HCT116 (cell line): Measurements from ENCODE around the gene DGCR8. TPM values are rescaled to one million over a fixed set of nuclear protein-coding genes. Genes with fewer than 3 reads are reported as not detected.

Experiments
- ATAC-seq: fragments of 200-7000 bp; cut with Tn5 transposase; 2 replicates; pipeline ENCODE4 v1.9.1; 2020; ENCODE audit warnings: mild to moderate bottlenecking, moderate library complexity
- BruUV-seq: library from RNA; stranded (reverse); fragments of 400-500 nt; replicated peaks from 2 replicates; lab custom pipeline; 2021; lab: Mats Ljungman, UMichigan
- CTCF ChIA-PET: fragments of 300-600 bp; sonication (Branson Sonifier 250); formaldehyde crosslinking; loops from one replicate; lab custom pipeline; 2021; ENCODE audit warnings: antibody characterized with exemption; lab: Charles Lee
- POLR2A ChIA-PET: fragments of 300-600, 350-600 bp; sonication (Branson Sonifier 250); formaldehyde crosslinking; loops from one replicate; lab custom pipeline; 2021; ENCODE audit warnings: antibody characterized with exemption; lab: Charles Lee
- RAD21 ChIA-PET, 2 experiments: fragments of 300-600 bp; sonication (Branson Sonifier 250); formaldehyde crosslinking; loops; one replicate each; lab custom pipeline; 2023; ENCODE audit warnings: low total read pairs in 2 of 2; ENCODE audit not compliant: uncharacterized antibody in 2 of 2, unreplicated experiment in 2 of 2, low non-redundant PET in 1 of 2; lab: Charles Lee
- DNase-seq: peaks from one replicate; pipeline ENCODE4 v3.0.0-alpha.2; 2010; ENCODE audit warnings: low read depth, low spot score
- H2AFZ ChIP-seq: fragments of 200-600 bp; shearing (Covaris generic), sonication (generic); 2 replicates; pipeline ENCODE4 v1.6.1; 2017; ENCODE audit warnings: low read depth, mixed run types, mixed read lengths, antibody characterized with exemption, low read length; ENCODE audit not compliant: poor library complexity, severe bottlenecking
- H3K27ac ChIP-seq: 2 replicates; pipeline ENCODE4 v1.5.1; 2012; ENCODE audit warnings: low read depth, low read length
- H3K27me3 ChIP-seq: fragments of 200-600 bp; sonication (generic); 2 replicates; pipeline ENCODE4 v1.6.1; 2016; ENCODE audit warnings: mixed run types, low read length, mixed read lengths; ENCODE audit not compliant: insufficient read depth
- H3K36me3 ChIP-seq, 2 experiments: fragments of 200-500 bp in 1 of 2; fragments of 200-600 bp in 1 of 2; sonication (Bioruptor generic) in 1 of 2; sonication (generic) in 1 of 2; 2 replicates each; pipeline versions ENCODE4 v1.5.1 to v1.6.1; 2014 to 2016; ENCODE audit warnings: low read length in 2 of 2, inconsistent platforms in 1 of 2, mixed read lengths in 1 of 2, mixed run types in 1 of 2; ENCODE audit not compliant: insufficient read depth in 2 of 2, control insufficient read depth in 1 of 2
- H3K4me1 ChIP-seq, 2 experiments: fragments of 200-600 bp in 1 of 2; sonication (generic) in 1 of 2; 2 replicates each; pipeline versions ENCODE4 v1.5.1 to v1.6.1; 2012 to 2017; ENCODE audit warnings: low read length in 2 of 2, inconsistent platforms in 1 of 2, mild to moderate bottlenecking in 1 of 2, mixed read lengths in 1 of 2, mixed run types in 1 of 2, moderate library complexity in 1 of 2; ENCODE audit not compliant: insufficient read depth in 2 of 2, control insufficient read depth in 1 of 2
- H3K4me2 ChIP-seq: fragments of 200-600 bp; sonication (generic); 2 replicates; pipeline ENCODE4 v1.6.1; 2017; ENCODE audit warnings: mixed run types, low read length, mixed read lengths
- H3K4me3 ChIP-seq, 2 experiments: fragments of 200-600 bp in 1 of 2; sonication (generic) in 1 of 2; replicated peaks in 1 of 2; 2 replicates each; pipeline ENCODE4 v1.5.1; 2011 to 2016; ENCODE audit warnings: low read length in 2 of 2, control low read depth in 1 of 2, low read depth in 1 of 2, mild to moderate bottlenecking in 1 of 2, mixed read lengths in 1 of 2, mixed run types in 1 of 2
- H3K79me2 ChIP-seq: fragments of 200-600 bp; sonication (generic); 2 replicates; pipeline ENCODE4 v1.6.1; 2017; ENCODE audit warnings: mild to moderate bottlenecking, mixed run types, low read length, moderate library complexity, mixed read lengths; ENCODE audit not compliant: insufficient read depth
- H3K9ac ChIP-seq: fragments of 200-600 bp; sonication (generic); 2 replicates; pipeline ENCODE4 v1.6.1; 2016; ENCODE audit warnings: low read length, mixed read lengths
- H3K9me2 ChIP-seq: fragments of 200-600 bp; sonication (generic), shearing (Covaris generic); 2 replicates; pipeline ENCODE4 v1.6.1; 2017; ENCODE audit warnings: mixed run types, mild to moderate bottlenecking, moderate library complexity; ENCODE audit not compliant: insufficient read depth
- H3K9me3 ChIP-seq, 2 experiments: fragments of 200-500 bp in 1 of 2; fragments of 200-600 bp in 1 of 2; sonication (Bioruptor generic) in 1 of 2; sonication (generic) in 1 of 2; 2 replicates each; pipeline ENCODE4 v1.6.1; 2014 to 2017; ENCODE audit warnings: low read length in 2 of 2, mixed read lengths in 2 of 2, inconsistent platforms in 1 of 2, low read depth in 1 of 2, mild to moderate bottlenecking in 1 of 2, mixed run types in 1 of 2, moderate library complexity in 1 of 2; ENCODE audit not compliant: control insufficient read depth in 1 of 2, insufficient read depth in 1 of 2
- H4K20me1 ChIP-seq: fragments of 200-600 bp; sonication (generic), shearing (Covaris generic); 2 replicates; pipeline ENCODE4 v1.6.1; 2017; ENCODE audit warnings: mixed run types, mild to moderate bottlenecking, moderate library complexity; ENCODE audit not compliant: insufficient read depth
- ATF3 ChIP-seq: IDR thresholded peaks from 2 replicates; pipeline ENCODE4 v1.6.1; 2012
- CBX3 ChIP-seq: IDR thresholded peaks from 2 replicates; pipeline ENCODE4 v1.6.1; 2012; ENCODE audit warnings: low read depth
- CEBPB ChIP-seq: IDR thresholded peaks from 2 replicates; pipeline ENCODE4 v1.6.1; 2012; ENCODE audit warnings: low read depth
- CTCF ChIP-seq, 3 experiments: fragments of 200-600 bp in 1 of 3; sonication (generic) in 1 of 3; IDR thresholded peaks in 2 of 3; conservative IDR thresholded peaks in 1 of 3; 2 replicates each; pipeline ENCODE4 v1.5.1; 2012 to 2017; ENCODE audit warnings: low read depth in 2 of 3, low read length in 2 of 3, antibody characterized with exemption in 1 of 3, borderline replicate concordance in 1 of 3, control low read depth in 1 of 3, mild to moderate bottlenecking in 1 of 3, mixed read lengths in 1 of 3, mixed run types in 1 of 3, moderate library complexity in 1 of 3; ENCODE audit not compliant: insufficient read depth in 1 of 3
- ELF1 ChIP-seq: IDR thresholded peaks from 2 replicates; pipeline ENCODE4 v1.6.1; 2012; ENCODE audit warnings: low read depth, borderline replicate concordance
- EZH2 ChIP-seq: fragments of 200-600 bp; sonication (generic); IDR thresholded peaks from 2 replicates; pipeline ENCODE4 v1.6.1; 2017; ENCODE audit warnings: antibody characterized with exemption, mixed run types
- EZH2phosphoT487 ChIP-seq: fragments of 200-600 bp; IDR thresholded peaks from 2 replicates; pipeline ENCODE4 v1.6.1; 2018; ENCODE audit warnings: antibody characterized with exemption, borderline replicate concordance
- FOSL1 ChIP-seq: IDR thresholded peaks from 2 replicates; pipeline ENCODE4 v1.6.1; 2012; ENCODE audit warnings: low read depth
- JUND ChIP-seq: IDR thresholded peaks from 2 replicates; pipeline ENCODE4 v1.6.1; 2012
- POLR2A ChIP-seq: IDR thresholded peaks from 2 replicates; pipeline ENCODE4 v1.7.0; 2011; ENCODE audit warnings: borderline replicate concordance; ENCODE audit not compliant: insufficient read depth, insufficient read length; ENCODE audit errors: extremely low read depth
- POLR2AphosphoS5 ChIP-seq: IDR thresholded peaks from 2 replicates; pipeline ENCODE4 v1.6.1; 2011; ENCODE audit warnings: mild to moderate bottlenecking, low read depth, low read length, moderate library complexity
- RAD21 ChIP-seq: IDR thresholded peaks from 2 replicates; pipeline ENCODE4 v1.6.1; 2012; ENCODE audit warnings: low read depth, mild to moderate bottlenecking
- SIN3A ChIP-seq: IDR thresholded peaks from 2 replicates; pipeline ENCODE4 v1.6.1; 2012; ENCODE audit warnings: low read depth
- SP1 ChIP-seq: IDR thresholded peaks from 2 replicates; pipeline ENCODE4 v1.6.1; 2012; ENCODE audit warnings: low read depth
- ZFX ChIP-seq: fragments of 450-650 bp; IDR thresholded peaks from 2 replicates; pipeline ENCODE4 v1.6.1; 2017
- ZNF274 ChIP-seq: fragments of 200-500 bp; sonication (Bioruptor generic); IDR thresholded peaks from 2 replicates; pipeline ENCODE4 v1.6.1; 2014; ENCODE audit warnings: mild to moderate bottlenecking, low read depth, low read length, inconsistent platforms
- intact Hi-C: fragments of 100-400 bp; cut with micrococcal nuclease; formaldehyde crosslinking; loops from 2 replicates; pipeline ENCODE4 v1.10.0; 2022
- total RNA-seq: library from RNA; stranded (reverse); gene quantifications from one replicate; pipeline ENCODE4 v1.2.1, GENCODE V29; 2021; ENCODE audit not compliant: unreplicated experiment

DGCR8 gene
- total RNA-seq, 1 experiment from 2014 or later = 43.8 TPM

GRCh38 chr22:20156042-20156389 lies 76.0 kb downstream of the DGCR8 start (continued):
- TF ChIP-seq ATF3 (no peak), EZH2 (no peak), JUND (no peak), EZH2phosphoT487 (no peak)
- TF ChIP-seq, all 23 proteins: peak for 0

GRCh38 chr22:20156611-20157429 lies 76.8 kb downstream of the DGCR8 start:
- no peaks in the 10 kb centered on the region for H3K9me2 ChIP-seq
- no peak for TF ChIP-seq ELF1
- TF ChIP-seq ATF3 = no peak
- TF ChIP-seq ZNF274 = no peak
- no peak for TF ChIP-seq EZH2
- TF ChIP-seq JUND = no peak
- TF ChIP-seq POLR2AphosphoS5 = no peak
- peak; percentile 99 for TF ChIP-seq RAD21
- TF ChIP-seq CTCF (IDR thresholded peaks at IDR 0.05 in 2 of 3, conservative IDR thresholded peaks at IDR 0.05 in 1 of 3; ENCODE audit: borderline replicate concordance in 1 of 3, insufficient read depth in 1 of 3, low read depth in 2 of 3, low read length in 2 of 3) = peak; percentile 94 to 98 (median 98)
- no peak for TF ChIP-seq EZH2phosphoT487
- TF ChIP-seq SIN3A = no peak
- TF ChIP-seq CEBPB = no peak
- no peak for TF ChIP-seq SP1
- TF ChIP-seq ZFX = no peak
- TF ChIP-seq POLR2A = no peak
- TF ChIP-seq CBX3 = no peak
- TF ChIP-seq FOSL1 = no peak
- ATAC-seq (peak; percentile 85), DNase-seq (peak; percentile 52)
- ChIA-PET CTCF (interaction anchor here (0.7 to 1.6 kb wide), 9 partner anchors 55 to 299 kb away, joined by 3 to 20 read pairs (median 4); no protein-coding TSS in a partner anchor), RAD21 (interaction anchor here (1.0 to 1.6 kb wide), 6 partner anchors 82 to 135 kb away, joined by 3 to 8 read pairs (median 4); no protein-coding TSS in a partner anchor), POLR2A (interaction anchor here (0.9 to 1.4 kb wide), 2 partner anchors 135 to 137 kb away, joined by 3 read pairs; no protein-coding TSS in a partner anchor)
- intact Hi-C loops = loop anchor here (1.0 to 5.0 kb wide), 3 partner anchors 81 to 300 kb away; no protein-coding TSS in a partner anchor
- H3K27me3 ChIP-seq = no peaks in the 10 kb centered on the region
- H3K36me3 ChIP-seq = no peaks in the 10 kb centered on the region
- no peak overlapping the region for H3K4me3 ChIP-seq
- peak overlapping the region; percentile 43 for H3K4me2 ChIP-seq
- H3K27ac ChIP-seq = no peak overlapping the region
- BruUV-seq = no TSS peak
- no peaks in the 10 kb centered on the region for H3K9me3 ChIP-seq
- H3K79me2 ChIP-seq = no peaks in the 10 kb centered on the region
- H4K20me1 ChIP-seq = no peaks in the 10 kb centered on the region
- no peak overlapping the region for H3K9ac ChIP-seq
- H3K4me1 ChIP-seq = no peaks in the 10 kb centered on the region
- H2AFZ ChIP-seq = no peak overlapping the region
